ENCODE measurements around the gene TFCP2L1. TPM values are rescaled to one million over a fixed set of nuclear protein-coding genes. Genes with fewer than 3 reads are reported as not detected.

The TFCP2L1 gene
- total RNA-seq, 2 experiments from 2014 or later = 0.17 to 0.30 TPM

DNA sequence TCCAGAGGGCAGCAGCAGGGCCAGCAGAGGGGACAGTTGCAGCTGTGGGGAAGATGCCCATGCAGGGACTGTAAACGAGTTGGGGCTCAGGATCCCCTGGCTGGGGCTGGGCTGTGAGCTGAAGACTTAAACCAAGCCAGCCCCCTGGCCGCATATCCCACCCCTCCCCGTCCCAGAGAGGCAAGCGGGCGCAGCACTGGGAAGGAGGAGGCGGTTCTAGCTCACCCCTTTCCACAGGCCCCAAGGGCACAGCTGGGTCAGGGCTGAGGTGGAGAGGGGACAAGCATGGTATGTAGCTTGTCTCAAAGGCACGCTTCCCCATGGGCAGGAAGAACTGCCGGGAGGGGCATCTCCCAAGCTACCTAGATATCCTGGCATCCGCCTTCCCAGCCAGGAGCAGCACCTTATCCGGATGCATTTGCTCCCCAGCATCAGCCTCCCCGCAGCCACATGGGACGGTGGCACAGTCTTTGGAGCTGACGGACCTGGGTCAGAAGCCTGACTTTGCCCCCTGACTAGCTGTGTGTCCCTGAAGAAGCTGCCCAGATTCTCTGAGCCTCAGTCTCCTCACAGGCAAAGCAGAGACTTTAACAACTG is 75.9 kb downstream of the TFCP2L1 start:
- DNase-seq (no peak), ATAC-seq (ENCODE audit: poor library complexity) (no peak)
- no peaks in the 10 kb centered on the region for H3K4me1 ChIP-seq (ENCODE audit: insufficient read depth, low read length)
- Mint-ChIP-seq H3K27ac (no peak overlapping the region), H3K9me3 (no peaks in the 10 kb centered on the region), H3K27me3 (peaks cover 5% of the 10 kb centered on the region), H3K36me3 (ENCODE audit: low read depth) (no peaks in the 10 kb centered on the region), H3K4me3 (no peak overlapping the region), H3K4me1 (ENCODE audit: low read depth) (no peaks in the 10 kb centered on the region)
- no peak overlapping the region for H3K27ac ChIP-seq (ENCODE audit: low read depth in 1 of 2, low read length in 2 of 2)
- ChIA-PET POLR2A (no interaction called here), CTCF (no interaction called here)
- no peak overlapping the region for H3K4me3 ChIP-seq (ENCODE audit: low read length)
- TF ChIP-seq, protein P1, sequence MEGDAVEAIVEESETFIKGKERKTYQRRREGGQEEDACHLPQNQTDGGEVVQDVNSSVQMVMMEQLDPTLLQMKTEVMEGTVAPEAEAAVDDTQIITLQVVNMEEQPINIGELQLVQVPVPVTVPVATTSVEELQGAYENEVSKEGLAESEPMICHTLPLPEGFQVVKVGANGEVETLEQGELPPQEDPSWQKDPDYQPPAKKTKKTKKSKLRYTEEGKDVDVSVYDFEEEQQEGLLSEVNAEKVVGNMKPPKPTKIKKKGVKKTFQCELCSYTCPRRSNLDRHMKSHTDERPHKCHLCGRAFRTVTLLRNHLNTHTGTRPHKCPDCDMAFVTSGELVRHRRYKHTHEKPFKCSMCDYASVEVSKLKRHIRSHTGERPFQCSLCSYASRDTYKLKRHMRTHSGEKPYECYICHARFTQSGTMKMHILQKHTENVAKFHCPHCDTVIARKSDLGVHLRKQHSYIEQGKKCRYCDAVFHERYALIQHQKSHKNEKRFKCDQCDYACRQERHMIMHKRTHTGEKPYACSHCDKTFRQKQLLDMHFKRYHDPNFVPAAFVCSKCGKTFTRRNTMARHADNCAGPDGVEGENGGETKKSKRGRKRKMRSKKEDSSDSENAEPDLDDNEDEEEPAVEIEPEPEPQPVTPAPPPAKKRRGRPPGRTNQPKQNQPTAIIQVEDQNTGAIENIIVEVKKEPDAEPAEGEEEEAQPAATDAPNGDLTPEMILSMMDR (IDR thresholded peaks at IDR 0.05) = no peak
- H3K36me3 ChIP-seq (ENCODE audit: insufficient read depth, low read length) = no peaks in the 10 kb centered on the region
- intact Hi-C loops (cut with DNase I, micrococcal nuclease) = no loop called here
- no peaks in the 10 kb centered on the region for H3K27me3 ChIP-seq (ENCODE audit: control insufficient read depth in 1 of 2, insufficient read depth in 2 of 2, low read length in 2 of 2)
- H3K9me3 ChIP-seq (ENCODE audit: control insufficient read depth in 1 of 2, insufficient read depth in 1 of 2, low read length in 2 of 2) = peaks cover 0 to 7% of the 10 kb centered on the region in 2 experiments

DNA sequence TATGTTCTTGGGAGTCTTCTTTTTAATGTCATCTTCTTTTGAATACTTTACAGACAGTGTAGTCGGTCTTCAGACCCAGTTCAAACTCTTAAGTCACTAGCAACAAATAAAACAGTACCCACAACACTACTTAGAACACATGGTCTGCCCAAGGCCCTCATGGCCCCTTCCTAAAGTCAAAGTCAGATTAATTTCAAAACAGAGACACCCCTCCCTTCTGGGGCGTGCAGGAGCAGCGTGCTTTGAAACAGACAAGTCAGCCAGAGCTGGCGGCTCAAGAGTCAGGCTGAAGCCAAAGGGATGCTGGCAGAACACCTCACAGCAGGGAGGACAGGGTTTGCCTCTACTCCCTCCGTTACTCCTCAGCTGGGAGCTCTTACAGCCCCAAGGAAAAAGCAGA is 77.5 kb downstream of the TFCP2L1 start:
- ChIA-PET POLR2A (no interaction called here), CTCF (no interaction called here)
- Histone ChIP-seq H3K27ac (ENCODE audit: low read depth in 1 of 2, low read length in 2 of 2) (no peak overlapping the region), H3K9me3 (ENCODE audit: control insufficient read depth in 1 of 2, insufficient read depth in 1 of 2, low read length in 2 of 2) (peaks cover 0 to 7% of the 10 kb centered on the region in 2 experiments), H3K4me1 (ENCODE audit: insufficient read depth, low read length) (no peaks in the 10 kb centered on the region), H3K36me3 (ENCODE audit: insufficient read depth, low read length) (no peaks in the 10 kb centered on the region), H3K27me3 (ENCODE audit: control insufficient read depth in 1 of 2, insufficient read depth in 2 of 2, low read length in 2 of 2) (no peaks in the 10 kb centered on the region), H3K4me3 (ENCODE audit: low read length) (no peak overlapping the region)
- Mint-ChIP-seq H3K27ac (no peak overlapping the region), H3K27me3 (no peaks in the 10 kb centered on the region), H3K36me3 (ENCODE audit: low read depth) (no peaks in the 10 kb centered on the region), H3K4me3 (no peak overlapping the region), H3K9me3 (no peaks in the 10 kb centered on the region), H3K4me1 (ENCODE audit: low read depth) (no peaks in the 10 kb centered on the region)
- ATAC-seq (ENCODE audit: poor library complexity) = no peak
- TF ChIP-seq, protein P1 (IDR thresholded peaks at IDR 0.05) = no peak
- intact Hi-C loops (cut with DNase I, micrococcal nuclease) = no loop called here
- no peak for DNase-seq

DNA sequence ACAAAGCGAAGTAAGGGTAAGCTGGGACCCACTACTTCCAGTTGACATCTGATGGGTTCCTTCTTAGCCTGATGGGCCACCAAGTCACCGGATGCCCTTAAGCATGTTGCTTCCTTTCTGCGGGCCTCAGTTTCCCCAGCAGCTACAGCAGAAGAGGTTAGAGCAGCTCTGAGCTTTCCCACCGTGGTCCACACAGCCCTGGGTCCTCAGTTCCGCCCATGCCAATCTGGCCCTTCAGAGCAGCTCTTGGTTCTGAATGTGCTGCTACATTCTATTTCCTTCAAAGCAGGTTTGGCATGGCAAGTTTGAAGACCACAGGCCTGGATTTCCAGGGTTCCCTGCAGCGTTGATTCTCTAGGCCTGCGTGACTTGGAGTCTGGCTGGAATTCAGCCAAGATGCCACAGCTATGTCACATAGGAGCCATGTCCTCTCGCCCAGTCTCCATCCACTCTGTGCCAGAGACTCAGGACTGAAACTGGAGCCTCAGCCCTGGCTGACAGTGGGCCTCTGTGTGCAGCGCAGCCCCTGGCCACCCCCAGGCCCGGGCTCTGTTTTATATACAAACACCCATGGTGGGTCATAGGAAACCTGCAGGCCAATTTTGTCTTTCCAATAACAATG is 79.6 kb downstream of the TFCP2L1 start:
- CTCF ChIA-PET = no interaction called here

More for the DNA sequence above, 79.6 kb downstream of the TFCP2L1 start:
- Histone ChIP-seq H3K4me1 (ENCODE audit: insufficient read depth, low read length) (no peaks in the 10 kb centered on the region), H3K36me3 (ENCODE audit: insufficient read depth, low read length) (no peaks in the 10 kb centered on the region), H3K9me3 (ENCODE audit: control insufficient read depth in 1 of 2, insufficient read depth in 1 of 2, low read length in 2 of 2) (peaks cover 0 to 7% of the 10 kb centered on the region in 2 experiments), H3K27me3 (ENCODE audit: control insufficient read depth in 1 of 2, insufficient read depth in 2 of 2, low read length in 2 of 2) (no peaks in the 10 kb centered on the region), H3K27ac (ENCODE audit: low read depth in 1 of 2, low read length in 2 of 2) (no peak overlapping the region), H3K4me3 (ENCODE audit: low read length) (no peak overlapping the region)
- H3K27ac Mint-ChIP-seq = no peak overlapping the region
- H3K4me3 Mint-ChIP-seq = no peak overlapping the region
- no peaks in the 10 kb centered on the region for H3K27me3 Mint-ChIP-seq
- H3K4me1 Mint-ChIP-seq (ENCODE audit: low read depth) = no peaks in the 10 kb centered on the region
- no peaks in the 10 kb centered on the region for H3K36me3 Mint-ChIP-seq (ENCODE audit: low read depth)
- TF ChIP-seq, protein P1 (IDR thresholded peaks at IDR 0.05) = no peak
- DNase-seq (no peak), ATAC-seq (ENCODE audit: poor library complexity) (no peak)
- POLR2A ChIA-PET = no interaction called here
- intact Hi-C loops (cut with DNase I, micrococcal nuclease) = no loop called here
- no peaks in the 10 kb centered on the region for H3K9me3 Mint-ChIP-seq
